SHP77 (cell line): ENCODE data around the gene SNX25.
A peak's percentile ranks its signal among the peaks of the same experiment; 100 is the strongest.

Source experiments
- DNase-seq, 2 experiments: peaks; one replicate each; lab custom pipeline; 2025; lab: John Stamatoyannopoulos, UW

The SNX25 gene

GRCh38 chr4:185379326-185380295, 170.2 kb downstream of the SNX25 start:
- no peak for DNase-seq

GRCh38 chr4:185380320-185380719, 170.9 kb downstream of the SNX25 start:
- no peak for DNase-seq

- no peak for DNase-seq
Measured at GRCh38 chr4:185381288-185382196, 172.1 kb downstream of the SNX25 start.

- no peak for DNase-seq
Measured at GRCh38 chr4:185382754-185383153, 173.4 kb downstream of the SNX25 start.

GRCh38 chr4:185383451-185383850, 174.1 kb downstream of the SNX25 start:
- DNase-seq = no peak

GRCh38 chr4:185384061-185384460, 174.7 kb downstream of the SNX25 start:
- no peak for DNase-seq

GRCh38 chr4:185384930-185385331, 175.5 kb downstream of the SNX25 start:
- DNase-seq = peak in 1 of 2 experiments; percentile 1

GRCh38 chr4:185387957-185388356, 178.6 kb downstream of the SNX25 start:
- DNase-seq = no peak

GRCh38 chr4:185390941-185391340, 181.5 kb downstream of the SNX25 start:
- no peak for DNase-seq

- no peak for DNase-seq
Measured at GRCh38 chr4:185392156-185392555, 182.8 kb downstream of the SNX25 start.

GRCh38 chr4:185394568-185395237, 185.3 kb downstream of the SNX25 start:
- no peak for DNase-seq

GRCh38 chr4:185395238-185395955, 186.0 kb downstream of the SNX25 start, which contains the start of gene LRP2BP:
LRP2BP (minus strand) TSS chr4:185395924; CDS start chr4:185378186, 17,738 bp downstream.
- no peak for DNase-seq

- peak; percentile 60 to 82 for DNase-seq
Measured at GRCh38 chr4:185395956-185396723, 186.7 kb downstream of the SNX25 start.

- peak; percentile 53 to 55 for DNase-seq
Measured at GRCh38 chr4:185396724-185397385, 187.5 kb downstream of the SNX25 start, which contains the start of gene ANKRD37. ANKRD37 (plus strand) TSS chr4:185396841; CDS start chr4:185396924, 83 bp downstream.

- DNase-seq = no peak
Measured at GRCh38 chr4:185398618-185399017, 189.2 kb downstream of the SNX25 start.

- DNase-seq = no peak
Measured at GRCh38 chr4:185399466-185399865, 190.1 kb downstream of the SNX25 start.

- DNase-seq = no peak
Measured at GRCh38 chr4:185404031-185404430, 194.6 kb downstream of the SNX25 start.

GRCh38 chr4:185405296-185405999, 196.1 kb downstream of the SNX25 start:
- DNase-seq = no peak

- DNase-seq = no peak
Measured at GRCh38 chr4:185408432-185408831, 199.0 kb downstream of the SNX25 start.
